Fibroblast of upper back skin (primary cell): ENCODE measurements around the gene CHID1.
A peak's percentile ranks its signal among the peaks of the same experiment; 100 is the strongest.

Experiments used
- DNase-seq: peaks from one replicate; pipeline ENCODE4 v3.0.0-alpha.2; 2013

The CHID1 gene

DNA sequence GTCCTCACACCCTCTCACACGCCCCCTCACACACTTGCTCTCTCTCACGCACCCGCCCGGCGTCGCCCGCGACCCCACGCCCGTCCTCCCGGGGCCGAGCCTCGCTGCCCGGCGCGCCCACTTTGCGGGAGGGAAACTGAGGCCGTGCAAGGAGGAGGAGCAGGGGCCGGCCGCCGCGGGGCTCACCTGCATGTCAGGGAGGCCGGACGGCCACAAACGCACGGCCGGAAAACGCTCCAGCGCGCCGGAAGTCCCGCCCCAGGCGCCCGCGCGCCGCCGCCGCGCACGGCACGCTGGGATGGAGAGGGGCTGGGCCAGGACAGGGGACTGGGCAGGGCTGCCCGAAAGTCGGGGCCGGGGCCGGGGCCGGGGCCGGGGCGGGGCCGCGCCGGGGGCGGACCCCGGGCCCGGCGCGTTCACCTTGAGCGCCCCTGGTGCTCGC lies at the start of gene CHID1:
TSS of gene CHID1 (minus strand) at position 222 of the 442 bp plus-strand sequence. CDS start 5,994 bp downstream, outside the sequence.
- peak; percentile 76 for DNase-seq

DNA sequence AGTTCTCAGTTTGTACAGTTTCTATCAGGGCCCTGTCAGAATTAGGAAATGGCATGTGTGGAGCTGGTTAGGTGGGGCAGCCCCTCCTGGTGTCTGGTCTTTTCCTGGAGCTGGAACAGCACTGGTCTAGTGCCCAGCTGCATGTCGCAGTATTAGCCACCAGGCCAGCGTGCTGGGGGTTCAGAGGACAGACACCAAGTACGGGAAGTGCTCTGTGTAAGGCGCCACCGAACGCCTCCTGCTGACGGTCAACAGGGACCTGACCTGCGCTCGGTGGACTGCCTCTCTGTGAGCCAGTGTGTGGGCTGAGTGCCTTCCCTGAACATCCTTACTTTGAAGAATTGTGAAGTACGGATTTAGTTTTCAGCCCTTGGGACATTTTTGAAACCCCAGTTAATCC lies 49.0 kb upstream of the CHID1 start:
- no peak for DNase-seq

- no peak for DNase-seq
These were observed 48.4 kb upstream of the CHID1 start for GRCh38 chr11:959027-959426.

- no peak for DNase-seq
These were observed 47.5 kb upstream of the CHID1 start for GRCh38 chr11:958101-958500.

- no peak for DNase-seq
These were observed 46.8 kb upstream of the CHID1 start for GRCh38 chr11:957212-957920.

GRCh38 chr11:955154-956063 lies 44.8 kb upstream of the CHID1 start:
- DNase-seq: no peak

GRCh38 chr11:954392-955153 lies 44.0 kb upstream of the CHID1 start:
- DNase-seq: no peak

- no peak for DNase-seq
These were observed 42.9 kb upstream of the CHID1 start for GRCh38 chr11:953512-953911.

- DNase-seq: peak; percentile 45
These were observed 42.1 kb upstream of the CHID1 start for GRCh38 chr11:952406-953385.

- DNase-seq: no peak
These were observed 40.9 kb upstream of the CHID1 start for GRCh38 chr11:951507-951906.

DNA sequence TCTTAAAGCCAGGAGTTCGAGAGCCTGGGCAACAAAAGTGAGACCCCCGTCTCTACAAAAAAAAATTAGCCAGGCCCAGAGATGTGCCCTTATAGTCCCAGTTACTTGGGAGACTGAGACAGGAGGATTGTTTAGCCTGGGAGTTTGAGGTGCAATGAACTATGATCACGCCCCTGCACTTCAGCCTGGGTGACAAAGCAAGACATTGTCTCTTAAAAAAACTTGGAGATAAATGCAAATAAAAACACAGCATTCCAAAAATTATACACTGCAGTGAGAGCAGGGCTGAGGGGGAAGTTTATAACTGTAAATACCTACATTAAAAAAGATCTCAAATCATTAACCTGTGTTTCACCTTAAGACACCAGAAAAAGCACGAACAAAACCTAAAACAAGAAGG lies 37.1 kb upstream of the CHID1 start:
- DNase-seq: no peak

- no peak for DNase-seq
These were observed 35.4 kb upstream of the CHID1 start for GRCh38 chr11:945986-946385.

- DNase-seq: peak; percentile 48
These were observed 34.3 kb upstream of the CHID1 start for GRCh38 chr11:944711-945470.

DNA sequence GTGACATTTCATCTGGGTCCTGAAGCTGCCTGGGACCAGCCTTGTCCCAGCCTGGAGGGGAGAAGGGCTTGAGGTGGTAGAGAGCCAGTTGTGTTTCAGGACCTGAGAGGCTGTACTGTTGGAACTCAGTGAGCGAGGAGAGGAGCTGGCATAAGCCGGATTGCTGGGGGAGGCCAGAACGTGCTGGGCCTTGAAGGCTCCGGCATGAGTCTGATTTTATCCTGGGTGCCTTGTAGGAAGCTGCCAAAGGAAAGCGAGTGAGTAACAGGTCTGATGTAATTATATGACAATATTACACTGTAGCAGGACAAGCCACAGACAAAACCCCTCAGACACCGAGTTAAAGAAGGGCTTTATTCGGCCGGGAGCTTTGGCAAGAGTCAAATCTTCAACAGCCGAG lies 32.2 kb upstream of the CHID1 start:
- peak; percentile 82 for DNase-seq

DNA sequence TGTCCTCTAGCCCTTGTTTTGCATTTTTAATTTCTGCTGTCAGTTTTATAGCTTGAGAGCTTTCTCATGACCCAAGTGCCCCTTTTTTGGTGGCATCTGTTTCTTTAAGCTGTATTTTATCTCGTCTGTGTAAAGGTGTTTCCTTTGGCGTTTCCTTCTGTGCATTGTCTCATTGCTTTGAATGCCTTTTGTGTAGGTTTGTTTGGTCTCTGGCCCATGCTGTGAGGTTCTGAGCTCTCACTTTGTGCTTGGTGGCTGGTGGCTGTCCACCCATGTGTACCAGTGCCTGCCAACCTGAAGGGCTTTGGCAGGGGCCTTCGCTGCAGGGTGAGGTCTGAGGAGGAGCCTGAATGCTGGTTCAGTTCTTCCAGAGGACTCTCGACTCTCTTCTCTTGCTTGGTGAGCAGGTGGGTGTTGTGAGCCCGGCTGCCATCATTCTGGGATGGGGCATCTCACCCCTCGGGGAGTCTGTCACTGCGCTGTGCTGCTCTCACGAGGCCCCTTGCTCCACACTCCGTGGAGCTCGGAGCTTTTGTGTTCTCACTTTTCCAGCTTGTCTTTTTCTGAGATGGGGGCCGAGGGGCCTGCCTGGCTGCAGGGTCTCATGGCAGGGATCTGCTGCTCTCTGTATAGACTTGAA lies 30.0 kb upstream of the CHID1 start:
- DNase-seq: no peak

GRCh38 chr11:937841-938261 lies 27.2 kb upstream of the CHID1 start:
- DNase-seq: no peak

- DNase-seq: no peak
These were observed 25.6 kb upstream of the CHID1 start for GRCh38 chr11:936199-936598.

DNA sequence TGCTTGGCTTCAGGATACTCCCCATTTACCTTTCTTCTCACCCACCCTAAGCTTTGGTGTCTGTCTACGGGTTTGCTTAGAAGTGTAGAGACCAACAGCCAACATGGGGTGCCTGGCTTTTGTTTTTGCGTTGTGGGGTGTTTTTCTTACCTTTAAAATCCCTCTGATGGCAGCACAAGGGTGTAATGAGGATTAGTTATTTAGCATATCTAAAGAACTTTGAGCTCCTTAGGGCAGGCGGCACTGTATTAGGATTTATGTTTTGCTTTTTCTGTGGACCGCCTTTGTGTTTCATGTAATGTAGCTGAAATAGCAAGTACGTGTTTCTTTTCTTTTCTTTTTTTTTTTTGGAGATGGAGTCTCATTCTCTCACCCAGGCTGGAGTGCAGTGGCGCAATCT lies 23.9 kb upstream of the CHID1 start:
- no peak for DNase-seq

- no peak for DNase-seq
These were observed 23.3 kb upstream of the CHID1 start for GRCh38 chr11:933936-934335.

- DNase-seq: peak; percentile 10
These were observed 22.7 kb upstream of the CHID1 start for GRCh38 chr11:933142-933851.
